Tibial nerve (tissue), 4 donors: ENCODE data around the gene SPRR4. TPM values are rescaled to one million over a fixed set of nuclear protein-coding genes. Genes with fewer than 3 reads are reported as not detected.

ENCODE experiments used
- DNase-seq, 2 donors: peaks; one replicate each; pipeline ENCODE4 v3.0.0-alpha.2; 2019; ENCODE audit warnings: low spot score in 2 of 2
- H3K27ac ChIP-seq, 4 donors: fragments of 200-600 bp; sonication (generic) in 3 of 4; one replicate each; pipeline ENCODE4 v1.5.1; 2017 to 2019; ENCODE audit warnings: mild to moderate bottlenecking in 1 of 4
- H3K27me3 ChIP-seq, 2 donors: fragments of 200-600 bp; sonication (generic) in 1 of 2; one replicate each; pipeline versions ENCODE4 v1.5.1 to v1.6.0; 2017 to 2019
- H3K36me3 ChIP-seq, 3 donors: fragments of 200-600 bp; sonication (generic); one replicate each; pipeline ENCODE4 v1.5.1; 2018 to 2019
- H3K4me1 ChIP-seq, 4 donors: fragments of 200-600 bp; sonication (generic) in 3 of 4; one replicate each; pipeline ENCODE4 v1.5.1; 2017 to 2019
- H3K4me3 ChIP-seq, 4 donors: fragments of 200-600 bp; sonication (generic) in 3 of 4; one replicate each; pipeline ENCODE4 v1.5.1; 2017 to 2019; ENCODE audit warnings: mild to moderate bottlenecking in 1 of 4, moderate library complexity in 1 of 4
- H3K9me3 ChIP-seq, 4 donors: fragments of 200-600 bp; sonication (generic) in 3 of 4; one replicate each; pipeline ENCODE4 v1.5.1; 2017 to 2019
- EP300 ChIP-seq, 2 donors: sonication (generic); formaldehyde crosslinking; IDR thresholded peaks; one replicate each; pipeline ENCODE4 v1.6.1; 2017; ENCODE audit warnings: antibody characterized with exemption in 2 of 2, mild to moderate bottlenecking in 1 of 2
- POLR2A ChIP-seq, 2 donors: fragments of 450-650 bp; IDR thresholded peaks; one replicate each; pipeline ENCODE4 v1.6.1; 2017; ENCODE audit warnings: antibody characterized with exemption in 2 of 2, mild to moderate bottlenecking in 2 of 2, moderate library complexity in 2 of 2
- WGBS, 2 donors: methylation state at CpG; one replicate each; pipeline ENCODE4 v1.1.5; 2018; 5-methylcytosine and 5-hydroxymethylcytosine counted together
- total RNA-seq, 4 donors: library from RNA; depleted of rRNA; stranded (reverse); fragments of >200 nt; gene quantifications; one replicate each; pipeline ENCODE4 v1.1.0, GENCODE V29; 2016
- TF ChIP-seq, protein P1 (sequence below), 5 experiments: fragments of 200-600 bp in 3 of 5; fragments of 450-650 bp in 2 of 5; sonication (generic) in 3 of 5; IDR thresholded peaks; one replicate each; pipeline ENCODE4 v1.5.1; 2016 to 2019; ENCODE audit warnings: antibody characterized with exemption in 5 of 5, mild to moderate bottlenecking in 3 of 5, moderate library complexity in 2 of 5

Gene SPRR4
- total RNA-seq, 4 donors from 2014 or later: not detected

GRCh38 chr1:152982076-152982475 lies 11.6 kb downstream of the SPRR4 start:
- Histone ChIP-seq H3K27ac (no peak overlapping the region), H3K4me1 (no peaks in the 10 kb centered on the region), H3K36me3 (no peaks in the 10 kb centered on the region), H3K4me3 (no peak overlapping the region), H3K9me3 (no peaks in the 10 kb centered on the region), H3K27me3 (no peaks in the 10 kb centered on the region)
- TF ChIP-seq EP300 (IDR thresholded peaks at IDR 0.05): no peak
- no peak for TF ChIP-seq POLR2A (IDR thresholded peaks at IDR 0.05)
- TF ChIP-seq, protein P1, sequence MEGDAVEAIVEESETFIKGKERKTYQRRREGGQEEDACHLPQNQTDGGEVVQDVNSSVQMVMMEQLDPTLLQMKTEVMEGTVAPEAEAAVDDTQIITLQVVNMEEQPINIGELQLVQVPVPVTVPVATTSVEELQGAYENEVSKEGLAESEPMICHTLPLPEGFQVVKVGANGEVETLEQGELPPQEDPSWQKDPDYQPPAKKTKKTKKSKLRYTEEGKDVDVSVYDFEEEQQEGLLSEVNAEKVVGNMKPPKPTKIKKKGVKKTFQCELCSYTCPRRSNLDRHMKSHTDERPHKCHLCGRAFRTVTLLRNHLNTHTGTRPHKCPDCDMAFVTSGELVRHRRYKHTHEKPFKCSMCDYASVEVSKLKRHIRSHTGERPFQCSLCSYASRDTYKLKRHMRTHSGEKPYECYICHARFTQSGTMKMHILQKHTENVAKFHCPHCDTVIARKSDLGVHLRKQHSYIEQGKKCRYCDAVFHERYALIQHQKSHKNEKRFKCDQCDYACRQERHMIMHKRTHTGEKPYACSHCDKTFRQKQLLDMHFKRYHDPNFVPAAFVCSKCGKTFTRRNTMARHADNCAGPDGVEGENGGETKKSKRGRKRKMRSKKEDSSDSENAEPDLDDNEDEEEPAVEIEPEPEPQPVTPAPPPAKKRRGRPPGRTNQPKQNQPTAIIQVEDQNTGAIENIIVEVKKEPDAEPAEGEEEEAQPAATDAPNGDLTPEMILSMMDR (IDR thresholded peaks at IDR 0.05): no peak
- DNase-seq: no peak
- WGBS, 2 donors: 73 to 81% methylated on average over 4 of the region's 4 CpGs

DNA sequence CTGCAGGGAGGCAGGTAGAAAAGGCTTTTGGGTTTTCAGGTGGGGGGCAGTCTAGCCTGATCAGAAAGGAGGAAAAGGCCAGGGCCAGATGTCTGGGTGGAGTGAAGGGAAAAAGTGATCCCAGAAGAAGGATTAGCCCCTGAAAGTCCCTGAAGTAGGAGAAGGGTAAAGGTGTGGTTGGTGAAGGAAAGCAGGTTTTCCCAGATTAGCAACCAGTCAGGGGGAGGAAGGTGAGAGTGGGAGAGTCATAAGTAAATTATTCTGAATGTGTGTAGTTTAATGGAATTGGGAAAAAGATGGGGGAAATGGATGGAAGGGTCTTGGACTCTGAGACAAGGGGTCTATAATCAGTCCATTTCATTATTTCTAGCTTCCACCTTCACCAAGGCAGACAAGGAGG lies 12.8 kb downstream of the SPRR4 start:
- H3K36me3 ChIP-seq: no peaks in the 10 kb centered on the region
- TF ChIP-seq POLR2A (IDR thresholded peaks at IDR 0.05): no peak
- no peaks in the 10 kb centered on the region for H3K9me3 ChIP-seq
- H3K27ac ChIP-seq: no peak overlapping the region
- H3K4me1 ChIP-seq: no peaks in the 10 kb centered on the region
- H3K4me3 ChIP-seq: no peak overlapping the region
- DNase-seq: no peak
- no peaks in the 10 kb centered on the region for H3K27me3 ChIP-seq

DNA sequence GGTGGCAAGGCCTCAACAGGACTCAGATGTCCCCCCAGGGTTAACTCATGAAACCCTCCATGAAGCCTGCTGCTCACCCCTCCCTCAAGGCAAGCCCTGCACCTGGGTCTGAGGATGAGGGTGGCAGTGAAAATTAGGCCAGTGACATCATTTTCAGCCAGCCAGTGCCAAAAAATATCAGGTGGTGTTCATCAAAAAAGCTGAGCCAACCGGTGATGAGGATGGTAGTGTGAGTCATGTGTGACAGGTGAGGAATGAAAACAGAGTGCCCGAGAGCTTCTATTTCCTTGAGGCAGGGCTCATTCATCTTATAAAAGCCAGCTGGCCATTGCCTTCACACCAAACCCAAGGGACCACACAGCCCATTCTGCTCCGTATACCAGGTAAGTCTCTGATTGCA lies 13.3 kb downstream of the SPRR4 start, which contains the start of gene SPRR1A:
SPRR1A (plus strand) TSS at position 339 of the 400 bp plus-strand sequence. CDS start 1,150 bp downstream, outside the sequence.
- H3K9me3 ChIP-seq: no peaks in the 10 kb centered on the region
- H3K27me3 ChIP-seq: no peaks in the 10 kb centered on the region
- H3K27ac ChIP-seq: no peak within 1 kb of the TSS
- no peak for DNase-seq
- 80 to 85% methylated on average over 3 of the region's 3 CpGs for WGBS, 2 donors
- TF ChIP-seq POLR2A (IDR thresholded peaks at IDR 0.05): no peak
- no peak for TF ChIP-seq EP300 (IDR thresholded peaks at IDR 0.05)
- TF ChIP-seq, protein P1 (IDR thresholded peaks at IDR 0.05): no peak
- no peaks in the 10 kb centered on the region for H3K36me3 ChIP-seq
- no peaks in the 10 kb centered on the region for H3K4me1 ChIP-seq
- no peak within 1 kb of the TSS for H3K4me3 ChIP-seq

DNA sequence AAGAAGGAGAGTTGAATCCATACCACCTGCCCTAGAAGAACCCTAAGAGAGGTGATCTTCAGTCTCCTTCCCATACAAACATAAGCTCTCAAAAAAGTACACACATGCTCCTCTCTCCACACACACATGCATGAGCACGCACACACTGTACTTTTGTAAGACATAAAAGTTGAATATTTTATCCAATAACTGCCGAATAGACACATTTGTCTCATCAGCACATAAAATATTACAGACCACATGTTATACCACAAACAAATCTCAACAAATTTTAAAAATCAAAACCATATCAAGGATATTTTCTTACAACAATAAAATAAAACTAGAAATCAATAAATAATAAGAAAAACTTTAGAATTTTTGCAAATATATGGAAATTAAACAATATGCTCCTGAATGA lies 16.1 kb downstream of the SPRR4 start:
- Histone ChIP-seq H3K9me3 (no peaks in the 10 kb centered on the region), H3K27ac (no peak overlapping the region), H3K4me3 (no peak overlapping the region), H3K36me3 (no peaks in the 10 kb centered on the region), H3K4me1 (no peaks in the 10 kb centered on the region), H3K27me3 (no peaks in the 10 kb centered on the region)
- no peak for DNase-seq
- WGBS, 2 donors: 86 to 91% methylated on average over 2 of the region's 2 CpGs
- TF ChIP-seq, protein P1 (IDR thresholded peaks at IDR 0.05): no peak
- TF ChIP-seq EP300 (IDR thresholded peaks at IDR 0.05): no peak
- no peak for TF ChIP-seq POLR2A (IDR thresholded peaks at IDR 0.05)

- no peak for DNase-seq
- no peaks in the 10 kb centered on the region for H3K36me3 ChIP-seq
- no peaks in the 10 kb centered on the region for H3K27me3 ChIP-seq
- 75 to 77% methylated on average over 6 of the region's 6 CpGs for WGBS, 2 donors
- H3K27ac ChIP-seq: no peak overlapping the region
- no peak overlapping the region for H3K4me3 ChIP-seq
- H3K4me1 ChIP-seq: no peaks in the 10 kb centered on the region
- no peak for TF ChIP-seq EP300 (IDR thresholded peaks at IDR 0.05)
- no peak for TF ChIP-seq POLR2A (IDR thresholded peaks at IDR 0.05)
- TF ChIP-seq, protein P1 (IDR thresholded peaks at IDR 0.05): no peak
- peaks cover 0 to 11% (median 0%) of the 10 kb centered on the region in 4 donors for H3K9me3 ChIP-seq
Observed at GRCh38 chr1:152993186-152993585, 22.7 kb downstream of the SPRR4 start.

GRCh38 chr1:152995842-152996241 lies 25.4 kb downstream of the SPRR4 start:
- H3K9me3 ChIP-seq: peaks cover 0 to 11% (median 0%) of the 10 kb centered on the region in 4 donors
- no peaks in the 10 kb centered on the region for H3K36me3 ChIP-seq
- 41 to 45% methylated on average over 1 of the region's 1 CpG for WGBS, 2 donors
- H3K27ac ChIP-seq: no peak overlapping the region
- no peak for DNase-seq
- TF ChIP-seq POLR2A (IDR thresholded peaks at IDR 0.05) (no peak), EP300 (IDR thresholded peaks at IDR 0.05) (no peak)
- TF ChIP-seq, protein P1 (IDR thresholded peaks at IDR 0.05): no peak
- no peak overlapping the region for H3K4me3 ChIP-seq
- no peaks in the 10 kb centered on the region for H3K4me1 ChIP-seq
- H3K27me3 ChIP-seq: no peaks in the 10 kb centered on the region
